Testis (tissue), 2 donors: Measurements from ENCODE around the gene RHOU.

Experiments
- CTCF ChIP-seq, 3 experiments: fragments of 450-650 bp in 2 of 3; fragments of 200-600 bp in 1 of 3; sonication (generic) in 1 of 3; IDR thresholded peaks; one replicate each; pipeline ENCODE4 v1.5.1; 2016 to 2019; ENCODE audit warnings: antibody characterized with exemption in 3 of 3, mild to moderate bottlenecking in 2 of 3, moderate library complexity in 1 of 3
- POLR2A ChIP-seq: fragments of 450-650 bp; IDR thresholded peaks from one replicate; pipeline ENCODE4 v1.6.1; 2017; ENCODE audit warnings: antibody characterized with exemption, mild to moderate bottlenecking, moderate library complexity

- TF ChIP-seq CTCF (IDR thresholded peaks at IDR 0.05), result no peak
- TF ChIP-seq POLR2A, result no peak
These were observed 17.0 kb downstream of the RHOU start for GRCh38 chr1:228752258-228752657.
